ENCODE measurements around the gene PPP1R1A.

PPP1R1A gene

DNA sequence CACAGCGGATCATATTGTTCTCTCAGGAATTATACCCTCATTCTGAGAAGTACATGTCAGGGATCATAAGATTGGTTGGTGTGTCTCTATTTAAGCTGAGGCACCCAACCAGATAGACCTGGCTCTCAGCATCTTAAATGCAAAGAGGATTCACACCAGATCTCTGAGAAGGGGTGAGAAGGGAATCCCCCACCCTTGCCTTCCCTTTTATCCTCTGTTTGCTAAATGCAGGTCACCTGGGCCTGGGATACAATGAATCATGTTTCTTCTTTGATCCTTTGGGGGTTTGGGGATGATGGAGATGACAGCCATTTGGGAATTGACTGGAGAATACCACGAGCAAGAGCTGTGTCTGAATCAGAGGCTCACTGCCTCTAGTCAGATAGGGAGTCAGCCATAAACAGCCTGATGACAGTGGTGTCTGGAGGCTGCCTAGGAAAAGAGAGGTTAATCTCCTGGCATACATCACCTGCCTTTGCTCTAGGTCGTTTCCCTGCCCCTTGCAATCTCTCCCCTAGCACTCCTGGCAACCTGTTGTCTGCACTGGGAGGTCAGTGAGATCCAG lies 50.2 kb downstream of the PPP1R1A start:
- DNase-seq (ENCODE audit: low read depth in 2 of 2, low spot score in 1 of 2): no peak

- no peak for DNase-seq (ENCODE audit: low read depth in 2 of 2, low spot score in 1 of 2)
Observed at GRCh38 chr12:54535474-54535873, 53.0 kb downstream of the PPP1R1A start.

- no peak for DNase-seq (ENCODE audit: low read depth in 2 of 2, low spot score in 1 of 2)
Observed at GRCh38 chr12:54529581-54529980, 58.9 kb downstream of the PPP1R1A start.
